Measurements from ENCODE around the gene NGRN. TPM values are rescaled to one million over a fixed set of nuclear protein-coding genes. Genes with fewer than 3 reads are reported as not detected.

NGRN gene
- total and polyA plus RNA-seq, 2 experiments from 2014 or later: 60.0 to 65.9 TPM

DNA sequence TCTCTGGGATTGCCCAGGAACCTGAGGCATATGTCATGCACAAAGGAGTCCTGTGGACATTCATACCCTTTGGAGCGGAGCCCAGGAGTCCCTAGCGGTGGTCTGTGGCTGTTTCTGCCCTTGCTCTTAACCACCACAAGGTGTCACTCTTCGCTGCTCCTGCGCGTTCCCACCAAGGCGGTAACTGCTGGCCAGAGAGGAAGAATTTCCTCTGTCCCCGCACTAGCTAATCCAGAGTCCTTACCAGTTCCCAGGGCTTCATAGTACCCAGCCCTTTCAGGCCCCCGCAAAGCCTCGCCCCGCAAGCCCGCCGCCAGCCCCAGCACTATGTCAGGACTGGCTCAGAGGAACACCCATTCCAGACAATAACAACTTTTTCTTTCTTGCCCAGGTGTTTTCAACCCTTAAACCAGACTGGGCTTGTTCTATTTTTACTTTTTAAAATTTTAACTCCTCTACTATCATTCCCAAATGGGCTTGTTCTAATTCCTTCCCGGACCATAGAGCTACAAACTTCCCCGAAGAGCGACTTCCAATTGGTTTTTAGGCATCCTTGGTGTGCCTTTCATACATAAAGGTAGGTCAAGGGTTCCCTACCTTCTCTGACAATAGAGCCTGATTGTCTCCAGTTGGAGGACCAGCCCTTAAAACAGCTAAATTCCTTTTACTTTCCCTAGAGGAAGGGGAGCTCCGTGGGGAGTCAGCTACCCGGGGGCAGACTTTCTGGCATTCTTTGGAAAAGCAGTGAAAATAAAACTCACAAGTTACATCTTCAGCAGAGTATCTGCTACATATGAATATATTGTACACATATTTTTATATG, 54.8 kb downstream of the NGRN start:
- Histone ChIP-seq H3K4me3 (no peak overlapping the region), H3K27ac (no peak overlapping the region), H3K27me3 (no peaks in the 10 kb centered on the region), H2AFZ (peak overlapping the region; percentile 65), H3K36me3 (replicated peaks; ENCODE audit: insufficient read depth, low read depth) (no peaks in the 10 kb centered on the region), H3K9me2 (replicated peaks; ENCODE audit: insufficient read depth) (no peaks in the 10 kb centered on the region), H3K79me2 (no peaks in the 10 kb centered on the region), H4K20me1 (ENCODE audit: insufficient read depth, poor library complexity, severe bottlenecking) (no peaks in the 10 kb centered on the region), H3K4me1 (ENCODE audit: insufficient read depth) (peaks cover 15% of the 10 kb centered on the region), H3K9me3 (ENCODE audit: low read depth) (no peaks in the 10 kb centered on the region), H3K4me2 (peak overlapping the region; percentile 69)
- peak; percentile 93 for DNase-seq (ENCODE audit: low spot score)
- TF ChIP-seq, protein P1, sequence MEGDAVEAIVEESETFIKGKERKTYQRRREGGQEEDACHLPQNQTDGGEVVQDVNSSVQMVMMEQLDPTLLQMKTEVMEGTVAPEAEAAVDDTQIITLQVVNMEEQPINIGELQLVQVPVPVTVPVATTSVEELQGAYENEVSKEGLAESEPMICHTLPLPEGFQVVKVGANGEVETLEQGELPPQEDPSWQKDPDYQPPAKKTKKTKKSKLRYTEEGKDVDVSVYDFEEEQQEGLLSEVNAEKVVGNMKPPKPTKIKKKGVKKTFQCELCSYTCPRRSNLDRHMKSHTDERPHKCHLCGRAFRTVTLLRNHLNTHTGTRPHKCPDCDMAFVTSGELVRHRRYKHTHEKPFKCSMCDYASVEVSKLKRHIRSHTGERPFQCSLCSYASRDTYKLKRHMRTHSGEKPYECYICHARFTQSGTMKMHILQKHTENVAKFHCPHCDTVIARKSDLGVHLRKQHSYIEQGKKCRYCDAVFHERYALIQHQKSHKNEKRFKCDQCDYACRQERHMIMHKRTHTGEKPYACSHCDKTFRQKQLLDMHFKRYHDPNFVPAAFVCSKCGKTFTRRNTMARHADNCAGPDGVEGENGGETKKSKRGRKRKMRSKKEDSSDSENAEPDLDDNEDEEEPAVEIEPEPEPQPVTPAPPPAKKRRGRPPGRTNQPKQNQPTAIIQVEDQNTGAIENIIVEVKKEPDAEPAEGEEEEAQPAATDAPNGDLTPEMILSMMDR (IDR thresholded peaks at IDR 0.05; ENCODE audit: poor library complexity): peak; percentile 98
- no peak for TF ChIP-seq EZH2phosphoT487 (IDR thresholded peaks at IDR 0.05; ENCODE audit: low read depth, severe bottlenecking, unreplicated experiment)
- WGBS (ENCODE audit: low lambda C conversion rate, missing lambda C conversion rate): 4% methylated on average over 17 of the region's 17 CpGs

DNA sequence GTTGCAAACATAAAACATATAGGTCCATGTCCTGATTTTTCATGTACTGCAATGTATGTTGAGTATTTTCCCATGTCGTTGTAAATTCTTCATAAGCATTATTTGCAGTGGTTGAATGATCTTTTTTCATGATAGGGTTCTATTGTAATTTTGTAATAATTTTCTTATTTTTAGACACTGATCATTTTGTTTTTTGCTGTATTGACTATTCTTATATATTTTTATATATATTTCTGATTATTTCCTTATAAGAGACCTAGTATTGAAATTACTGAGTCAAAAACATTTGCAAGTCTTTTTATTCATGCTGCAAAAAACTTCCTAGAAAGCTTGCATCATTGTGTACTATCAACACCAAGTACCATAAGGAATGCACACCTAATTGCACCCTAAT, 55.4 kb downstream of the NGRN start:
- Histone ChIP-seq H2AFZ (no peak overlapping the region), H3K79me2 (no peaks in the 10 kb centered on the region), H4K20me1 (ENCODE audit: insufficient read depth, poor library complexity, severe bottlenecking) (no peaks in the 10 kb centered on the region), H3K36me3 (replicated peaks; ENCODE audit: insufficient read depth, low read depth) (no peaks in the 10 kb centered on the region), H3K4me3 (no peak overlapping the region), H3K4me2 (no peak overlapping the region), H3K27ac (no peak overlapping the region), H3K4me1 (ENCODE audit: insufficient read depth) (peaks cover 10% of the 10 kb centered on the region), H3K9me2 (replicated peaks; ENCODE audit: insufficient read depth) (no peaks in the 10 kb centered on the region), H3K27me3 (no peaks in the 10 kb centered on the region), H3K9me3 (ENCODE audit: low read depth) (no peaks in the 10 kb centered on the region)
- no peak for TF ChIP-seq EZH2 (IDR thresholded peaks at IDR 0.05; ENCODE audit: borderline replicate concordance)
- TF ChIP-seq, protein P1 (IDR thresholded peaks at IDR 0.05; ENCODE audit: poor library complexity): no peak
- no peak for TF ChIP-seq EZH2phosphoT487 (IDR thresholded peaks at IDR 0.05; ENCODE audit: low read depth, severe bottlenecking, unreplicated experiment)
- 56% methylated on average over 1 of the region's 1 CpG for WGBS (ENCODE audit: low lambda C conversion rate, missing lambda C conversion rate)
- no peak for DNase-seq (ENCODE audit: low spot score)

Small RNA genes within 50 kb of the gene (small RNA-seq; reads per million reads assigned to genes)
- gene AC091167.3 (not detected), gene RN7SL736P (not detected)

Other genes starting within 250 kb of the NGRN start
- 157 and 163 TPM in 2 replicates for gene IDH2, start 163.2 kb upstream of the NGRN start, total RNA-seq
- 310 and 327 TPM in 2 replicates for gene IDH2, start 163.2 kb upstream of the NGRN start, polyA plus RNA-seq
- gene SEMA4B, start 64.3 kb upstream of the NGRN start, total RNA-seq: 19.2 and 27.8 TPM in 2 replicates
- gene SEMA4B, start 64.3 kb upstream of the NGRN start, polyA plus RNA-seq: 43.5 and 47.9 TPM in 2 replicates
- gene CIB1, start 31.7 kb upstream of the NGRN start, total RNA-seq: 49.6 and 53.3 TPM in 2 replicates
- gene CIB1, start 31.7 kb upstream of the NGRN start, polyA plus RNA-seq: 161 and 163 TPM in 2 replicates
- gene GDPGP1, start 31.5 kb upstream of the NGRN start, total RNA-seq: 5.1 and 6.8 TPM in 2 replicates
- gene GDPGP1, start 31.5 kb upstream of the NGRN start, polyA plus RNA-seq: 0.56 and 1.7 TPM in 2 replicates
- not detected in 2 replicates for gene TTLL13, start 16.1 kb upstream of the NGRN start, total RNA-seq
- gene TTLL13, start 16.1 kb upstream of the NGRN start, polyA plus RNA-seq: 0.27 TPM in 1 of 2 replicates, not detected in the other
- 2.1 and 4.1 TPM in 2 replicates for gene ZNF774, start 86.6 kb downstream of the NGRN start, total RNA-seq
- gene ZNF774, start 86.6 kb downstream of the NGRN start, polyA plus RNA-seq: 2.1 and 2.3 TPM in 2 replicates
- gene IQGAP1, start 122.6 kb downstream of the NGRN start, total RNA-seq: 102 and 125 TPM in 2 replicates
- gene IQGAP1, start 122.6 kb downstream of the NGRN start, polyA plus RNA-seq: 60.4 and 65.8 TPM in 2 replicates

Data from hepatocyte (in vitro differentiated cells).